ENCODE data around the gene GPRIN1.

GPRIN1 gene

DNA sequence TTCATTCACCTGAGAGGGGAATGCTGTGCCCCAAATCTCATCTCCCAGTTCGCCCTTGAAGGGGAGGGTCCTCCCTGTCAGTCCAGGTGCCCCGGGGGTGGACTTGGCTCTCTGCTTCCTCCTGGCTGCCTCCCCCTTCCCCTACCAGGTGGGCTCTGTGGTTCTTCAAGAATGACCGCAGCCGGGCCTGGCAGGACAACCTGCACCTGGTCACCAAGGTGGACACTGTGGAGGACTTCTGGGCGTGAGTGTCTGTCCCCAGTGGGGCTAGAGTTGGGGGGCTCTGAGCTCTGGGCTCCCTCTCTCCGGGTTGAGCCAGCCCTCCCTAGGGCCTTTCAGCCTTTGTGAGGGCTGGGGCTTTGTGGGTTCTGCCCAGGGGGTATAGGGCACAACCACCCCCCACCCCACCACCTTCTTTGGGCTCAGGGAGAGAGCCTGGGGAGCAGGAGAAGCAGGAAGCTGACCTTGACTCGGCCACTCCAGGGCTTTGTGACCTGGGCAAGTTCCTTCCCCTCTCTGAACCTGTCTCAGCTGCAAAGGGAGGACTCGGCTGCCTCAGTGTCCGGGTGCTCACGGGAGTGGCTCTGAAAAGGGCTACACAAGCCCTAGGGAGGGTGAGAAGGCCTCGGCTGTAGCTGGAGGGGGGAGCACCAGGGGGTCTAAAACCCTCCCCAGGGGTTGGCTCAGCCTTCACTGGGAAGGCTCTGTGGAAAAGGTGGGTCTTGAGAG is 33.7 kb upstream of the GPRIN1 start:
- no peak for DNase-seq (ENCODE audit: low read depth, low spot score)

DNA sequence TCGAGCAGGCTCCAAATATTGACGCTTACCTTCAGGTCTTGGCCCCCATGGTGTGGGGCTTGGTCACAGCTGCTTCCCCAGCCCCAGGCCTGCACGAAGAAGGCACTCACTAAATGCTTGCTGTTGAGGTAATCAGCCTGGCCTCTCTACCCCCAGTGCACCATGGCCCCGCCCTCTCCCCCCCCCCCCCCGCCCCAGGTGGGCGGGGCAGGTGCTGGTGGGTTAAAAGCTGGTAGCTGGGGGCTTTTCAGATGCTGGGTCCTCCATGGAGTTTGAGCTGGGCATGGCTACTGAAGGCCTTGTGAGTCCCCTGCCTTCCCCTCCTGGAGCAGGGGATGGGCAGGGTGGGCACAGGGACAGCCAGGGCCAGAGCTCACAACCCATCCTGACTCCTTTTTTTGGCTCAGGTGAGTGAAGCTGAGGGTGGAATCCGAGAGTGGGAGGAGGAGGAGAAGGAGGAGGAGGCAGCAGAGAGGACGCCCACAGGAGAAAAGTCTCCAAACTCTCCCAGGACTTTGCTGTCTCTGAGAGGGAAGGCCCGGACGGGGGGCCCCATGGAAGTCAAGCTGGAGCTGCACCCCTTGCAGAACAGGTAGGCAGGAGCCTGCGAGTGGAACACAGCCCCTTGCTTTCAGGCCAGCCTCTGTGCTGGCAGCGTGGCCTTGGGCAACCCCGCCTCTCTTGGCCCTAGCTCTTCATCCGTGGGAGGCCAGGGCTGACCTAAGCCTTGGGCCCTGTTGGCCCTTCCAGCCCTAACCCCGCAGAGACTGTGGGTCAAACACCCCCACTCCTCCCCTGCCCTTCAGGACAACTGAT is 32.9 kb upstream of the GPRIN1 start:
- DNase-seq (ENCODE audit: low read depth, low spot score), result no peak

DNA sequence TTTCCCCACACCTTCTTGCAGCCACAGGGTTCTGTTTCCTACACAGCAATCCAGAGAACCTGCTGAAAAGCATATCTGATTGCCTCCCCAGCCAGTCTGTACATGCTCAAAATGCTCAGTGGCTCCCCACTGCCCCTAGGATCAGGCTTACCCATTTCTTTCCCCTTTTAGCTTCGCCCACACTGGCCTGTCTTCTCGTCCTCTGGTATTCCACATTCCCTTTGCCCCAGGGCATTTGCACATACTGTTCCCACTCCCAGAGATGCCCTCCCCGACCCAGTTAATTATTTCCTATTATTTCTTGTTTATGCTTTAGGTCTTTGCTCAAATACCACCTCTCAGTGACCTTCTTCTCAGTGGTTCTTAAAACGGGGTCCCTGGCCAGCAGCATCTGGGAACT is 30.7 kb upstream of the GPRIN1 start:
- no peak for DNase-seq (ENCODE audit: low read depth, low spot score)

GRCh38 chr5:176639981-176640380 is 30.0 kb upstream of the GPRIN1 start:
- DNase-seq (ENCODE audit: low read depth, low spot score), result no peak

- DNase-seq (ENCODE audit: low read depth, low spot score), result no peak
Measured at GRCh38 chr5:176639208-176639607, 29.3 kb upstream of the GPRIN1 start.

DNA sequence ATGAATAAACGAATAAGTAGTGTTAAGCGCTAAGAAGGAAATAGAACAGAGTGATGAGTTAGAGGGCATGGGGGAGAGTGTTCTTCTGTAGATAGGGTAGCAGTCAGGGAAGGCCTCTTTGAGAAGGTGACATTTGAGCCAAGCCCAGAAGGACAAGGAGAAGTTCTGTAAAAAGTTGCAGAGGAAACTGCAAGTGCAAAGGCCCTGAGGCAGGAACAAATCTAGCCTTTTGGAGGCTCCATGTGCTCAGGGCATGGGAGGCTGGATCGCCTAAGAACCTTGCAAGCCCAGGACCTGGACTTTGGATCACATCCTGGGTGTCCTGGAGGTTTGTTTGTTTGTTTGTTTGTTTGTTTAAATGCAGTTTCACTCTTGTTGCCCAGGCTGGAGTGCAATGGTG is 28.5 kb upstream of the GPRIN1 start:
- no peak for DNase-seq (ENCODE audit: low read depth, low spot score)

GRCh38 chr5:176637556-176637955 is 27.6 kb upstream of the GPRIN1 start:
- no peak for DNase-seq (ENCODE audit: low read depth, low spot score)

- no peak for DNase-seq (ENCODE audit: low read depth, low spot score)
Measured at GRCh38 chr5:176636426-176636825, 26.5 kb upstream of the GPRIN1 start.

DNA sequence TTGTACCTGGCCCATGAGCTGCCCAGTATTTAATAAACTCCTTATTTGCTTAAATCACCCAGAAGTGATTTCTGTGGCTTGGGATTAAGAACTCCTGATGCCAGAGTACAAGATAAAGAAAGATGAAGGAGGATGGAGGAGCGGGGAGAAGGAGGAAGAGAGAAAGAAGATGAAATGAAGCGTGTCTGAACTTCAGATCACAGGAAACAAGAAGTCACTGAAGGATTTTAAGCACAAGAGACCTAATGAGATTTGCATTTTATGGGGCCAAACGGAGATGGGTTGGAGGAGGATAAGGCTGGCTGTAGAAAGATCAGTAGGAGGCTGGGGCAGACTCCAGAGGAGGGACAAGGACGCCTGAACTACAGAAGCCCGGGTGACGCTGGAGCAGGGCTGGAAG is 23.6 kb upstream of the GPRIN1 start:
- no peak for DNase-seq (ENCODE audit: low read depth, low spot score)

DNA sequence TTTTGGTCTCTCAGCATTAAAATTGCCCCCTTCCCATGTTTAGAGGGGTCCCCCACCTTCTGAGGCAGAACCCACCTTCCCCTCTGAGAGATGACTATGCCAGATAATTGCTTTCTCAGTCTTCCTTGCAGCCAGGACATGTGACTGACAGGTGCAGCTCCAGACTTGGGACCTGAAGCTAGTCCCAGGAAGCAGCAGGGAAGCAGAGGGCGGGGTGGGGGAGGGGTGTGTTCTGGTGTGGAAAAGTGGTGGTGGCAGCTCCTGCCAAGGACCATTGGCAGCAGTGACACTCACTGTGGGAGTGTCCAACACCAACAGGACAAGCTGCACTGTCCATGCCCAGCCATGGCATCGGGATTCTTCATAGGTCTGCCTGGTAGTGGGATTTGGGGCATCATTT is 22.8 kb upstream of the GPRIN1 start:
- no peak for DNase-seq (ENCODE audit: low read depth, low spot score)

GRCh38 chr5:176631383-176632200 is 21.6 kb upstream of the GPRIN1 start:
- DNase-seq (ENCODE audit: low read depth, low spot score), result no peak

- no peak for DNase-seq (ENCODE audit: low read depth, low spot score)
Measured at GRCh38 chr5:176630681-176631222, 20.8 kb upstream of the GPRIN1 start.

GRCh38 chr5:176629853-176630680 is 20.1 kb upstream of the GPRIN1 start, which contains the start of the genes EIF4E1B and SNCB:
Gene EIF4E1B (plus strand): TSS chr5:176630675. CDS start chr5:176642788, 12,113 bp downstream.
Gene SNCB (minus strand): TSS chr5:176630534. CDS start chr5:176629654, 880 bp downstream.
- DNase-seq (ENCODE audit: low read depth, low spot score), result no peak

DNA sequence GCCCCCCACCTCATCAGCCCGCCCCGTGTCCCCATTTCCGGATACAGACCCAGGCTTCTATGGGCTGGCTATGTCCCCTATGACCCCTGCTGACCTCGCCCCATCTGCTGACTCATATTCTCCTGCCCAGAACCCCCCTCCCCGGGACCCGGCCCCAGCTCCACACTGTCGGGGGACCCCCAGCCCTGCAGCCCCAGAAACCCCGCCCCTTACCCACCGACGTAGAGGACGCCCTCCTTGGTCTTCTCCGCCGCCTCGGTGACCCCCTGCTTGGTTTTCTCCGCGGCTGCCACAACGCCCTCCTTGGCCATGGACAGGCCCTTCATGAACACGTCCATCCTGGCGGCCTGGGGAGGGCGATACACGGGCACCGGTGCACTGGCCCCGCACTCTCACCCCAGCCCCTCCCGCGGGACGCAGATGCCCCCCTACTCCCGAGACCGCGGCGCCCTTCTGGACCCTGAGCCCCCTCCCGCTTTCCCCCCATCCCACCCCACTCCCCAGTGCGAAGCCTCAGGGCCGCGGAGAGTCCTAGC is 19.4 kb upstream of the GPRIN1 start:
- DNase-seq (ENCODE audit: low read depth, low spot score), result no peak

GRCh38 chr5:176628406-176629228 is 18.7 kb upstream of the GPRIN1 start:
- DNase-seq (ENCODE audit: low read depth, low spot score), result no peak

DNA sequence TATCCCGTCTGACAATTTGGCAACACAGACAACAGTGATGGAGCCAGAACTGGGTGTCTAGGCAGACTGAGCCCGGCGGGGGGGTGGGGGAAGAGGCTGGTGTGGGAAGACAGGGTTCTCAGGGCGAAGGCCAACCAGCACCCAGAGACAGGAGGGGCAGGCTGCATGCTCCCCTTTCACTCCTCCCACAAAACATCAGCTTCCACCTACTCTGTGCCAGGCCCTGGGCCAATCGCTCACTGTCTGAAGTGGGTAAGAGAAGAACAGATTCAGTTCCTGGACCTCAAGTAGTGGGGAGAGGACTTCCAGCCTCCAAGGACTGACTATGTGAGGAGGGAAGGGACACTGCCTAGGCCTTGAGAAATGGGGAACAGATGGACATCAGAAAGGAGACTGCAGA is 17.6 kb upstream of the GPRIN1 start:
- DNase-seq (ENCODE audit: low read depth, low spot score), result no peak

DNA sequence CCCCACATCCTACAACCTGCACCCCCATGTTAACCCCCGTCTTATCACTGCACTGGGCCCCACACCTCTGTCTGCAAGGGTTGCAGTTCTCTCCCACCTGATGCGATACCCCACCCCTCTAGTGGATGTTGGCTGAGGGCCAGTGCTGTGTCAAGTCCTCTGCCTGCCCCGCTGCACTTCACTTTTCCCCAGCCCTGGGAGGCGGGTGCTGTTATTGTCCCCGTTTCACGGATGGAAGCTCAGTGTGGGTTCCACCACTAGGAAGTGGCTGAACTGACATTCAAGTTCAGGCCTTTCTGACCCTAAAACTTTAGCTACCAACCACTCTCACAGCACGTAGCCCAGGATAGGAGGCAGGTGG is 16.9 kb upstream of the GPRIN1 start:
- no peak for DNase-seq (ENCODE audit: low read depth, low spot score)

GRCh38 chr5:176625966-176626875 is 16.3 kb upstream of the GPRIN1 start:
- DNase-seq (ENCODE audit: low read depth, low spot score), result no peak

DNA sequence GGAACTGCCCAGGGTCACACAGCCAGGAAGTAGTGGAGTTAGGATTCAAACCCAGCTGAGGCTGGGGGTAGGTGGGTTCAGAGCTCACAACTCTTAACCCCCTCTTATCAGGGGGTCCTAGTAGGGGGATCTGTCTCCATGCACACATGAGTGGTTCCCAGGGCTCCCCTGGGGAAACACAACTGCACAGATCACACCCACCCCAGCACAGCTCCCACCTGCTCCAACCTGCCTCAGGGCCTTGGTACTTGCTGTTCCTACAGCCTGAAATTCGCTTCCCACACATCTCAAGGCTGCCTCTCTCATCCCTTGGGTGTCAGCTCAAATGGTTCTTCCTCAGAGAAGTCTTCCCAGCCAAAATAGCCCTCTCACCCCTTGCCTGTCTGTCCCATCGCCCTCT is 15.6 kb upstream of the GPRIN1 start:
- DNase-seq (ENCODE audit: low read depth, low spot score), result no peak

Measured in smooth muscle cell of the brain vasculature (primary cell).